BE2C (cell line): ENCODE results near the gene ACRBP.

Source experiments
- DNase-seq: peaks from one replicate; pipeline ENCODE4 v3.0.0-alpha.2; 2020
- H3K27me3 ChIP-seq: fragments of 250-450 bp; sonication (Bioruptor Pico); 2 replicates; pipeline ENCODE4 v1.5.1; 2020; ENCODE audit warnings: mild to moderate bottlenecking
- H3K36me3 ChIP-seq: fragments of 250-450 bp; sonication (Bioruptor Pico); 2 replicates; pipeline ENCODE4 v1.5.1; 2020; ENCODE audit warnings: mild to moderate bottlenecking
- H3K4me1 ChIP-seq: fragments of 250-450 bp; sonication (Bioruptor Pico); 2 replicates; pipeline ENCODE4 v1.5.1; 2020
- H3K4me3 ChIP-seq: 2 replicates; pipeline ENCODE4 v1.5.1; 2011; ENCODE audit warnings: low read depth, low read length
- H3K9me3 ChIP-seq: fragments of 250-450 bp; sonication (Bioruptor Pico); 2 replicates; pipeline ENCODE4 v1.5.1; 2020
- TF ChIP-seq, protein P1 (sequence below): IDR thresholded peaks from 2 replicates; pipeline ENCODE4 v1.5.1; 2012; ENCODE audit warnings: mild to moderate bottlenecking, low read depth, low read length

ACRBP gene

DNA sequence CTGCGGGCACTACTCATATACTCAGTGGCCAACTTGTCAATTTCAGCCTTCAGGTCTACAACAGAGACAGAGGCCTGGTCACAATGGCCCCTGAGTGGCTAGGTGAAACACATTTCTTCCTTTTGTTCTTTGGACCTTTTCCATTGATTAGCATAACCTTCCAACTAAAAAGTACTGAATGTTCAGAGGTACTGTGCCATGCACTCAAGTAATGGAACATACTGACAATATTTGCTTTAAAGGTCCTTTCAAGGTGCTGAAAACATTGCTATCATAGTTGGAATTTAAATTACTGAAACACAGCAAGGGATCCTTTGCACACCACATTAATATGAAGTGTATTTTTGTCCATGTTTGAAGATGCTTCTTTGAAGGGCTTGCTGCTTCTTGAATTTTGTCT lies 6.1 kb upstream of the ACRBP start:
- Histone ChIP-seq H3K4me3 (no peak overlapping the region), H3K9me3 (no peaks in the 10 kb centered on the region), H3K4me1 (no peaks in the 10 kb centered on the region), H3K36me3 (peaks cover 20% of the 10 kb centered on the region), H3K27me3 (no peaks in the 10 kb centered on the region)
- TF ChIP-seq, protein P1, sequence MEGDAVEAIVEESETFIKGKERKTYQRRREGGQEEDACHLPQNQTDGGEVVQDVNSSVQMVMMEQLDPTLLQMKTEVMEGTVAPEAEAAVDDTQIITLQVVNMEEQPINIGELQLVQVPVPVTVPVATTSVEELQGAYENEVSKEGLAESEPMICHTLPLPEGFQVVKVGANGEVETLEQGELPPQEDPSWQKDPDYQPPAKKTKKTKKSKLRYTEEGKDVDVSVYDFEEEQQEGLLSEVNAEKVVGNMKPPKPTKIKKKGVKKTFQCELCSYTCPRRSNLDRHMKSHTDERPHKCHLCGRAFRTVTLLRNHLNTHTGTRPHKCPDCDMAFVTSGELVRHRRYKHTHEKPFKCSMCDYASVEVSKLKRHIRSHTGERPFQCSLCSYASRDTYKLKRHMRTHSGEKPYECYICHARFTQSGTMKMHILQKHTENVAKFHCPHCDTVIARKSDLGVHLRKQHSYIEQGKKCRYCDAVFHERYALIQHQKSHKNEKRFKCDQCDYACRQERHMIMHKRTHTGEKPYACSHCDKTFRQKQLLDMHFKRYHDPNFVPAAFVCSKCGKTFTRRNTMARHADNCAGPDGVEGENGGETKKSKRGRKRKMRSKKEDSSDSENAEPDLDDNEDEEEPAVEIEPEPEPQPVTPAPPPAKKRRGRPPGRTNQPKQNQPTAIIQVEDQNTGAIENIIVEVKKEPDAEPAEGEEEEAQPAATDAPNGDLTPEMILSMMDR: no peak
- no peak for DNase-seq

DNA sequence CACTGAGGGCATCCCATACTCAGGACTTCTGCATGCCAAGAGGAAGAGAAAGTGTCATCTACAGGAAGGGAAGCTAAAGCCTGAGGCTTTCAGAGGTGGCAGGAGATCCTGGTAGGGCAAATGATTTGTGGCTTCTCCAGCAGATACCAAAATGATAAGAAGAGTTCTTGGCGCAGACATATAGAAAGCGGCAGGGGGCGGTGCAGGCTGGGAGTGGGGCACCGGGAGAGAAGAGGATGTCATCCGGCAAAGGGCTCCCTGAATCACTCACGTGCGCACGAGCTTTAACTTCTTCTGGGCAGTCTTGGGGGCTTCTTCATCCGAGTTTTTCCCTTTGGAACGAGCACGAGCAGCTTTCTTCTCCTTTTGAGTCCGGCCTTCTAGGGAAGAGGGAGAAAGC lies 5.2 kb upstream of the ACRBP start:
- TF ChIP-seq, protein P1: no peak
- no peak for DNase-seq
- Histone ChIP-seq H3K4me3 (no peak overlapping the region), H3K4me1 (no peaks in the 10 kb centered on the region), H3K36me3 (peaks cover 20% of the 10 kb centered on the region), H3K9me3 (no peaks in the 10 kb centered on the region), H3K27me3 (no peaks in the 10 kb centered on the region)

GRCh38 chr12:6650832-6651231 lies 3.6 kb upstream of the ACRBP start:
- DNase-seq: no peak
- Histone ChIP-seq H3K4me1 (no peaks in the 10 kb centered on the region), H3K36me3 (peaks cover 13% of the 10 kb centered on the region), H3K27me3 (no peaks in the 10 kb centered on the region), H3K9me3 (no peaks in the 10 kb centered on the region), H3K4me3 (no peak overlapping the region)
- TF ChIP-seq, protein P1: no peak

DNA sequence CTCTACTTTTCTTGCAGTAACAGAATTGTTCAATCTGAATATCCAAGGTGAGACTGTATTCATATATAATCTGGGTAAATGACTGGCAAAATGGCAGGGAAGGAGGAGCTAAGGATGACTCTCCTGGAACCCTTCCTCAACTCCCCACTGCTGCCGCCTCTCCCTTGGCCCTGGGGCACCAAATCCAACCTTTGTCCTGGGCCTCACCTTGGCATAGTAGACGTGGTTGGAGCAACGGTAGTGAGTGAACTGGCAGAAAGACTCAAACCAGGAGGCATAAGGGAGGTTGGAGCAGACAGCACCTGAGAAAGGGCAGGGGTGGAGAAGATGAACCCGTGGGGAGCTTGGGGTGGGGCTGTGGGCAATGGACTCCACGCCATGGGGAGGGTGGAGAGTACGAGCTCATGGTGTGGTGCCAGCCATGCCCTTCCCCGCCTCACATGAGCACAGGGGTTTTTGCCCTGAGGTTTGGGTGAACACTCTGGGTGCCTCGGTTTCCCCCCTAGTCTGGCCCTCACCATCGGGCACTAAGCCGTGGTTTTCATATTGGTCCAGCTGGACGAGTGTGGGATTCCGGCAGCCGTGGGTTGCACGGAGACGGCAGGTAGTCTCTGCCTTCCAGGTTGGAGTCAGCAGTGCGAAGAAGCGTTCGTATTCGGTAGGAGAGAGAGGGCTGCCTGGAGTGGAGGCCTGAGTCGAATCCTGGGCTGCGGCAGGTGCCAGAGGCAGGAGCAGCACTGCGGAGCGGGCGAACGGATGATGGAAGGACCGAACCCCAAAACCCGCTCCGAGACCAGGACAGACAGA lies 753 bp downstream of the ACRBP start:
- H3K36me3 ChIP-seq: peaks cover 5% of the 10 kb centered on the region
- TF ChIP-seq, protein P1: no peak
- peaks cover 12% of the 10 kb centered on the region; the same call in 1 of the 2 replicates for H3K9me3 ChIP-seq
- DNase-seq: no peak
- H3K4me3 ChIP-seq: peak overlapping the region; percentile 45; the same call in 1 of the 2 replicates
- no peaks in the 10 kb centered on the region for H3K4me1 ChIP-seq
- H3K27me3 ChIP-seq: no peaks in the 10 kb centered on the region

- TF ChIP-seq, protein P1: no peak
- no peaks in the 10 kb centered on the region for H3K4me1 ChIP-seq
- H3K9me3 ChIP-seq: peaks cover 12% of the 10 kb centered on the region; the same call in 1 of the 2 replicates
- H3K36me3 ChIP-seq: no peaks in the 10 kb centered on the region
- DNase-seq: no peak
- H3K27me3 ChIP-seq: no peaks in the 10 kb centered on the region
- H3K4me3 ChIP-seq: no peak overlapping the region
Observed at GRCh38 chr12:6644903-6645302, 2.3 kb downstream of the ACRBP start.

- Histone ChIP-seq H3K4me3 (no peak overlapping the region), H3K4me1 (no peaks in the 10 kb centered on the region), H3K27me3 (no peaks in the 10 kb centered on the region), H3K36me3 (no peaks in the 10 kb centered on the region), H3K9me3 (peaks cover 12% of the 10 kb centered on the region; the same call in 1 of the 2 replicates)
- TF ChIP-seq, protein P1: no peak
- DNase-seq: no peak
Observed at GRCh38 chr12:6644257-6644596, 3.0 kb downstream of the ACRBP start.
